IgD-negative memory B cell (primary cell): ENCODE data around the gene TUBA1A. TPM values are rescaled to one million over a fixed set of nuclear protein-coding genes. Genes with fewer than 3 reads are reported as not detected.
"Not testable (repeated sequence)": the region's sequence is repeated elsewhere in the genome, so short reads cannot be mapped to it uniquely, and the experiment has no call there.

Experiments
- H3K27ac Mint-ChIP-seq, 3 donors: one replicate each; pipeline ENCODE4 v1.8.0; 2020 to 2022; ENCODE audit warnings: mild to moderate bottlenecking in 3 of 3, mixed read lengths in 3 of 3, moderate library complexity in 1 of 3
- H3K27me3 Mint-ChIP-seq: one replicate; pipeline ENCODE4 v1.8.0; 2021; ENCODE audit warnings: mixed read lengths
- H3K36me3 Mint-ChIP-seq: one replicate; pipeline ENCODE4 v1.8.0; 2020; ENCODE audit warnings: mild to moderate bottlenecking, mixed read lengths
- H3K4me1 Mint-ChIP-seq, 3 donors: one replicate each; pipeline ENCODE4 v1.8.0; 2020 to 2022; ENCODE audit warnings: mixed read lengths in 3 of 3, mild to moderate bottlenecking in 1 of 3
- H3K4me3 Mint-ChIP-seq, 4 donors: one replicate each; pipeline ENCODE4 v1.8.0; 2020 to 2022; ENCODE audit warnings: mild to moderate bottlenecking in 4 of 4, mixed read lengths in 4 of 4, moderate library complexity in 3 of 4
- H3K9me3 Mint-ChIP-seq, 3 donors: one replicate each; pipeline ENCODE4 v1.8.0; 2020 to 2021; ENCODE audit warnings: mixed read lengths in 3 of 3, mild to moderate bottlenecking in 1 of 3
- polyA plus RNA-seq: library from polyadenylated mRNA; unstranded; fragments of 300-500 nt; fragmentation: Illumina TruSeq; gene quantifications from one replicate; pipeline ENCODE4 v1.2.3, GENCODE V29; 2021

Gene TUBA1A
- polyA plus RNA-seq, 1 donor from 2014 or later = 286 TPM

GRCh38 chr12:49219417-49220026, 30.6 kb upstream of the TUBA1A start:
- Mint-ChIP-seq H3K36me3 (peaks cover 1% of the 10 kb centered on the region), H3K4me1 (peaks cover 0 to 3% (median 0%) of the 10 kb centered on the region in 3 donors), H3K4me3 (no peak overlapping the region), H3K9me3 (no peaks in the 10 kb centered on the region), H3K27me3 (peaks cover 5% of the 10 kb centered on the region), H3K27ac (no peak overlapping the region)

GRCh38 chr12:49212572-49212971, 23.7 kb upstream of the TUBA1A start:
- no peaks in the 10 kb centered on the region for H3K9me3 Mint-ChIP-seq
- peaks cover 6% of the 10 kb centered on the region for H3K27me3 Mint-ChIP-seq
- no peaks in the 10 kb centered on the region for H3K36me3 Mint-ChIP-seq
- no peaks in the 10 kb centered on the region for H3K4me1 Mint-ChIP-seq
- H3K4me3 Mint-ChIP-seq = no peak overlapping the region
- H3K27ac Mint-ChIP-seq = no peak overlapping the region

- not testable (repeated sequence) for H3K4me1 Mint-ChIP-seq, H3K36me3 Mint-ChIP-seq, H3K4me3 Mint-ChIP-seq, H3K27me3 Mint-ChIP-seq, H3K9me3 Mint-ChIP-seq, H3K27ac Mint-ChIP-seq
These were observed 21.8 kb upstream of the TUBA1A start for GRCh38 chr12:49210703-49211102.

GRCh38 chr12:49208676-49209075, 19.8 kb upstream of the TUBA1A start:
- no peak overlapping the region for H3K27ac Mint-ChIP-seq
- H3K27me3 Mint-ChIP-seq = peaks cover 2% of the 10 kb centered on the region
- no peaks in the 10 kb centered on the region for H3K9me3 Mint-ChIP-seq
- H3K36me3 Mint-ChIP-seq = no peaks in the 10 kb centered on the region
- H3K4me1 Mint-ChIP-seq = no peaks in the 10 kb centered on the region
- H3K4me3 Mint-ChIP-seq = no peak overlapping the region

- Mint-ChIP-seq H3K27me3 (peaks cover 2% of the 10 kb centered on the region), H3K4me1 (no peaks in the 10 kb centered on the region), H3K36me3 (no peaks in the 10 kb centered on the region), H3K9me3 (no peaks in the 10 kb centered on the region), H3K4me3 (no peak overlapping the region), H3K27ac (no peak overlapping the region)
These were observed 19.3 kb upstream of the TUBA1A start for GRCh38 chr12:49208146-49208545.

- H3K36me3 Mint-ChIP-seq = no peaks in the 10 kb centered on the region
- H3K27ac Mint-ChIP-seq = no peak overlapping the region
- H3K4me1 Mint-ChIP-seq = peaks cover 1 to 7% (median 4%) of the 10 kb centered on the region in 3 donors
- peaks cover 2% of the 10 kb centered on the region for H3K27me3 Mint-ChIP-seq
- no peaks in the 10 kb centered on the region for H3K9me3 Mint-ChIP-seq
- H3K4me3 Mint-ChIP-seq = no peak overlapping the region
These were observed 17.5 kb upstream of the TUBA1A start for GRCh38 chr12:49206389-49206788.

- Mint-ChIP-seq H3K27me3 (no peaks in the 10 kb centered on the region), H3K4me3 (peak overlapping the region in 2 of 4 donors; percentile 18 to 40), H3K9me3 (no peaks in the 10 kb centered on the region), H3K36me3 (no peaks in the 10 kb centered on the region), H3K4me1 (peaks cover 6 to 15% (median 10%) of the 10 kb centered on the region in 3 donors), H3K27ac (peak overlapping the region in 2 of 3 donors; percentile 20 to 28)
These were observed 12.9 kb upstream of the TUBA1A start for GRCh38 chr12:49201595-49202295.

- Mint-ChIP-seq H3K4me1 (peaks cover 6 to 15% (median 10%) of the 10 kb centered on the region in 3 donors), H3K36me3 (no peaks in the 10 kb centered on the region), H3K4me3 (peak overlapping the region in 2 of 4 donors; percentile 18 to 40), H3K27ac (peak overlapping the region; percentile 5 to 28 (median 20)), H3K9me3 (no peaks in the 10 kb centered on the region), H3K27me3 (no peaks in the 10 kb centered on the region)
These were observed 12.2 kb upstream of the TUBA1A start for GRCh38 chr12:49200919-49201594.

- Mint-ChIP-seq H3K4me1 (peaks cover 6 to 15% (median 10%) of the 10 kb centered on the region in 3 donors), H3K27me3 (no peaks in the 10 kb centered on the region), H3K4me3 (no peak overlapping the region), H3K9me3 (no peaks in the 10 kb centered on the region), H3K27ac (no peak overlapping the region), H3K36me3 (peaks cover 2% of the 10 kb centered on the region)
These were observed 9.7 kb upstream of the TUBA1A start for GRCh38 chr12:49198431-49199155.

GRCh38 chr12:49197256-49197655, 8.4 kb upstream of the TUBA1A start:
- Mint-ChIP-seq H3K4me1 (peaks cover 6 to 15% (median 10%) of the 10 kb centered on the region in 3 donors), H3K36me3 (peaks cover 2% of the 10 kb centered on the region), H3K4me3 (no peak overlapping the region)

GRCh38 chr12:49195736-49196135, 6.9 kb upstream of the TUBA1A start:
- peaks cover 2% of the 10 kb centered on the region for H3K36me3 Mint-ChIP-seq
- peak overlapping the region in 1 of 3 donors; percentile 28 for H3K27ac Mint-ChIP-seq
- peaks cover 0 to 3% (median 2%) of the 10 kb centered on the region in 3 donors for H3K4me1 Mint-ChIP-seq
- no peaks in the 10 kb centered on the region for H3K9me3 Mint-ChIP-seq
- peaks cover 3% of the 10 kb centered on the region for H3K27me3 Mint-ChIP-seq
- no peak overlapping the region for H3K4me3 Mint-ChIP-seq

More at GRCh38 chr12:49197256-49197655, 8.4 kb upstream of the TUBA1A start:
- no peaks in the 10 kb centered on the region for H3K9me3 Mint-ChIP-seq
- H3K27ac Mint-ChIP-seq = no peak overlapping the region
- peaks cover 3% of the 10 kb centered on the region for H3K27me3 Mint-ChIP-seq

- H3K4me1 Mint-ChIP-seq, H3K4me3 Mint-ChIP-seq, H3K27ac Mint-ChIP-seq, H3K27me3 Mint-ChIP-seq, H3K9me3 Mint-ChIP-seq, H3K36me3 Mint-ChIP-seq: not testable (repeated sequence)
These were observed 4.9 kb upstream of the TUBA1A start for GRCh38 chr12:49193746-49194145.

- Mint-ChIP-seq H3K4me1 (peaks cover 8 to 14% (median 13%) of the 10 kb centered on the region in 3 donors), H3K27ac (peak overlapping the region in 1 of 3 donors; percentile 47)
These were observed 2.6 kb upstream of the TUBA1A start for GRCh38 chr12:49191498-49191897.

GRCh38 chr12:49190974-49191373, 2.1 kb upstream of the TUBA1A start:
- no peak overlapping the region for H3K4me3 Mint-ChIP-seq
- peaks cover 8 to 14% (median 13%) of the 10 kb centered on the region in 3 donors for H3K4me1 Mint-ChIP-seq
- no peak overlapping the region for H3K27ac Mint-ChIP-seq
- peaks cover 2% of the 10 kb centered on the region for H3K36me3 Mint-ChIP-seq
- H3K27me3 Mint-ChIP-seq = peaks cover 3% of the 10 kb centered on the region
- no peaks in the 10 kb centered on the region for H3K9me3 Mint-ChIP-seq

More at GRCh38 chr12:49191498-49191897, 2.6 kb upstream of the TUBA1A start:
- not testable (repeated sequence) for H3K9me3 Mint-ChIP-seq, H3K27me3 Mint-ChIP-seq, H3K36me3 Mint-ChIP-seq, H3K4me3 Mint-ChIP-seq
